A673 (cell line): ENCODE data around the gene HIGD1B. TPM values are rescaled to one million over a fixed set of nuclear protein-coding genes. Genes with fewer than 3 reads are reported as not detected.

Experiments used
- BruUV-seq: library from RNA; stranded (reverse); fragments of 400-500 nt; replicated peaks from 2 replicates; lab custom pipeline; 2021; lab: Mats Ljungman, UMichigan
- CTCF ChIA-PET: fragments of 300-600 bp; sonication (Branson Sonifier 250); formaldehyde crosslinking; loops from one replicate; lab custom pipeline; 2022; ENCODE audit warnings: antibody characterized with exemption; lab: Charles Lee
- POLR2A ChIA-PET: fragments of 300-600 bp; sonication (Branson Sonifier 250); formaldehyde crosslinking; loops from one replicate; lab custom pipeline; 2022; ENCODE audit warnings: antibody characterized with exemption; ENCODE audit not compliant: low non-redundant PET; lab: Charles Lee
- DNase-seq: peaks from one replicate; pipeline ENCODE4 v3.0.0-alpha.2; 2015; ENCODE audit warnings: low spot score
- H3K27ac ChIP-seq: fragments of 200-600 bp; sonication (generic); 2 replicates; pipeline ENCODE4 v1.5.1; 2016; ENCODE audit warnings: mixed run types, low read depth, mild to moderate bottlenecking, mixed read lengths, antibody characterized with exemption, low read length; ENCODE audit not compliant: poor library complexity, severe bottlenecking
- H3K27me3 ChIP-seq: fragments of 200-600 bp; sonication (generic); replicated peaks from 2 replicates; pipeline ENCODE4 v1.6.1; 2017; ENCODE audit warnings: mixed run types, low read depth, mild to moderate bottlenecking, mixed read lengths, antibody characterized with exemption, low read length; ENCODE audit not compliant: insufficient read depth, poor library complexity
- H3K36me3 ChIP-seq: fragments of 200-600 bp; sonication (generic); 2 replicates; pipeline ENCODE4 v1.6.1; 2016; ENCODE audit warnings: mixed run types, mild to moderate bottlenecking, mixed read lengths, antibody characterized with exemption, low read length; ENCODE audit not compliant: insufficient read depth, poor library complexity, severe bottlenecking
- H3K4me1 ChIP-seq: fragments of 200-600 bp; sonication (generic); 2 replicates; pipeline ENCODE4 v1.6.1; 2017; ENCODE audit warnings: mixed run types, mild to moderate bottlenecking, mixed read lengths, antibody characterized with exemption, low read length; ENCODE audit not compliant: insufficient read depth, poor library complexity, severe bottlenecking
- H3K4me3 ChIP-seq: fragments of 200-600 bp; sonication (generic); 2 replicates; pipeline ENCODE4 v1.5.1; 2016; ENCODE audit warnings: low read depth, mixed run types, mild to moderate bottlenecking, mixed read lengths, low read length; ENCODE audit not compliant: poor library complexity, severe bottlenecking
- H3K9me3 ChIP-seq: fragments of 200-600 bp; sonication (generic); 2 replicates; pipeline ENCODE4 v1.6.1; 2016; ENCODE audit warnings: mixed run types, low read depth, mild to moderate bottlenecking, mixed read lengths, antibody characterized with exemption, low read length; ENCODE audit not compliant: poor library complexity, severe bottlenecking
- CTCF ChIP-seq: fragments of 300-800, 200-600 bp; sonication (generic); conservative IDR thresholded peaks from 2 replicates; pipeline ENCODE4 v1.5.1; 2017; ENCODE audit warnings: low read depth, mild to moderate bottlenecking, antibody characterized with exemption, low read length, moderate library complexity, mixed read lengths
- EZH2 ChIP-seq: fragments of 200-600 bp; sonication (generic); IDR thresholded peaks from 2 replicates; pipeline ENCODE4 v1.6.1; 2017; ENCODE audit warnings: borderline replicate concordance, low read depth, mild to moderate bottlenecking, mixed read lengths, antibody characterized with exemption, low read length; ENCODE audit not compliant: poor library complexity, severe bottlenecking
- intact Hi-C: fragments of 100-400 bp; cut with micrococcal nuclease; formaldehyde crosslinking; loops from one replicate; pipeline ENCODE4 v1.10.0; 2022; ENCODE audit not compliant: unreplicated experiment
- total RNA-seq: library from RNA; stranded (reverse); gene quantifications from 2 replicates; pipeline ENCODE4 v1.2.3, GENCODE V29; 2021

The HIGD1B gene
- total RNA-seq, 1 experiment from 2014 or later, result not detected

GRCh38 chr17:44830359-44831288, 17.1 kb upstream of the HIGD1B start:
- POLR2A ChIA-PET, result no interaction called here

DNA sequence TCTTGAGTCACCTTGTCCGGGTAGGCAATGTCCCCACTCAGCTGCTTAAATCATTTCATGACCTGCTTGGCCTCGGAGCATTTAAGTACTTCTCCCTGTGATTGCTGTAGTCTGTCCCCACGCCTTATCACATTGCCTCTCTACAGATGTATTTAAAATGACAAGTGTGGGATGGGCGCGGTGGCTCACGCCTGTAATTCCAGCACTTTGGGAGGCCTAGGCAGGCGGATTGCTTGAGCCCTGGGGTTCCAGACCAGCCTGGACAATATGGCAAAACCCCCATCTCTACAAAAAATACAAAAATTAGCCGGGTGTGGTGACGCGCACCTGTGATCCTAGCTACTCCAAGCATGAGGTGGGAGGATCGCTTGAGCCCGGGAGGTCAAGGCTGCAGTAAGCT, 16.3 kb upstream of the HIGD1B start:
- no TSS peak for BruUV-seq
- Histone ChIP-seq H3K9me3 (no peaks in the 10 kb centered on the region), H3K4me3 (no peak overlapping the region), H3K27ac (no peak overlapping the region), H3K4me1 (peaks cover 8% of the 10 kb centered on the region), H3K27me3 (no peaks in the 10 kb centered on the region), H3K36me3 (no peaks in the 10 kb centered on the region)
- intact Hi-C loops, result no loop called here
- POLR2A ChIA-PET, result no interaction called here
- TF ChIP-seq EZH2 (no peak), CTCF (no peak)
- CTCF ChIA-PET, result no interaction called here
- DNase-seq, result no peak

More at GRCh38 chr17:44830359-44831288, 17.1 kb upstream of the HIGD1B start:
- CTCF ChIA-PET, result no interaction called here
- peak; percentile 52 for DNase-seq
- no peaks in the 10 kb centered on the region for H3K27me3 ChIP-seq
- H3K27ac ChIP-seq, result no peak overlapping the region
- intact Hi-C loops, result no loop called here
- TF ChIP-seq CTCF (no peak), EZH2 (no peak)
- H3K36me3 ChIP-seq, result no peaks in the 10 kb centered on the region
- peaks cover 8% of the 10 kb centered on the region for H3K4me1 ChIP-seq
- no TSS peak for BruUV-seq
- no peaks in the 10 kb centered on the region for H3K9me3 ChIP-seq
- peak overlapping the region; percentile 68 for H3K4me3 ChIP-seq

DNA sequence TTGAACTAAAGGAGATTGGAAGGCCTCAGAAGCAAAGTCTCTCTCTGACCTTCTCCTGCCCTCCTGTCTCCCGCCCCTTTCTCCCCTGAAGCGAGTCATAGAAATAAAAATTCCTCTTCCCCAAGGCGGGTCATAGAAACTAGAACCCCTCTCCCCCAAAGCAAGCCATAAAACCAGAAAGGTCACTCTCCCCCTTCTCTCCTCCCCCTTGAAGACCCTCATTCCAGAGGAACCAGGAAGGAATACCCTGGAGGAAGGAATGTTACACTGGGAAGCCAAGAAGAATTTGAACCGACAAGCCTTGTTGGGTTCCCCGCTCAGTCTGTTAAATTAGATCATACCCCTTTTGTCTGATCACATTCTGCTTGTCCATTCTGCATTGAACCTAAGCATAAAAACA, 14.9 kb upstream of the HIGD1B start:
- H3K27me3 ChIP-seq, result no peaks in the 10 kb centered on the region
- H3K27ac ChIP-seq, result no peak overlapping the region
- no peaks in the 10 kb centered on the region for H3K36me3 ChIP-seq
- BruUV-seq, result no TSS peak
- no peaks in the 10 kb centered on the region for H3K9me3 ChIP-seq
- DNase-seq, result no peak
- peaks cover 8% of the 10 kb centered on the region for H3K4me1 ChIP-seq
- POLR2A ChIA-PET, result no interaction called here
- CTCF ChIA-PET, result no interaction called here
- H3K4me3 ChIP-seq, result no peak overlapping the region
- TF ChIP-seq EZH2 (no peak), CTCF (no peak)
- intact Hi-C loops, result no loop called here
